T1000 (cell line): ENCODE measurements around the gene KTN1.
A peak's percentile ranks its signal among the peaks of the same experiment; 100 is the strongest.

Source experiments
- DNase-seq: peaks from one replicate; lab custom pipeline; 2025; ENCODE audit warnings: mixed read lengths; lab: John Stamatoyannopoulos, UW

The KTN1 gene, protein sequence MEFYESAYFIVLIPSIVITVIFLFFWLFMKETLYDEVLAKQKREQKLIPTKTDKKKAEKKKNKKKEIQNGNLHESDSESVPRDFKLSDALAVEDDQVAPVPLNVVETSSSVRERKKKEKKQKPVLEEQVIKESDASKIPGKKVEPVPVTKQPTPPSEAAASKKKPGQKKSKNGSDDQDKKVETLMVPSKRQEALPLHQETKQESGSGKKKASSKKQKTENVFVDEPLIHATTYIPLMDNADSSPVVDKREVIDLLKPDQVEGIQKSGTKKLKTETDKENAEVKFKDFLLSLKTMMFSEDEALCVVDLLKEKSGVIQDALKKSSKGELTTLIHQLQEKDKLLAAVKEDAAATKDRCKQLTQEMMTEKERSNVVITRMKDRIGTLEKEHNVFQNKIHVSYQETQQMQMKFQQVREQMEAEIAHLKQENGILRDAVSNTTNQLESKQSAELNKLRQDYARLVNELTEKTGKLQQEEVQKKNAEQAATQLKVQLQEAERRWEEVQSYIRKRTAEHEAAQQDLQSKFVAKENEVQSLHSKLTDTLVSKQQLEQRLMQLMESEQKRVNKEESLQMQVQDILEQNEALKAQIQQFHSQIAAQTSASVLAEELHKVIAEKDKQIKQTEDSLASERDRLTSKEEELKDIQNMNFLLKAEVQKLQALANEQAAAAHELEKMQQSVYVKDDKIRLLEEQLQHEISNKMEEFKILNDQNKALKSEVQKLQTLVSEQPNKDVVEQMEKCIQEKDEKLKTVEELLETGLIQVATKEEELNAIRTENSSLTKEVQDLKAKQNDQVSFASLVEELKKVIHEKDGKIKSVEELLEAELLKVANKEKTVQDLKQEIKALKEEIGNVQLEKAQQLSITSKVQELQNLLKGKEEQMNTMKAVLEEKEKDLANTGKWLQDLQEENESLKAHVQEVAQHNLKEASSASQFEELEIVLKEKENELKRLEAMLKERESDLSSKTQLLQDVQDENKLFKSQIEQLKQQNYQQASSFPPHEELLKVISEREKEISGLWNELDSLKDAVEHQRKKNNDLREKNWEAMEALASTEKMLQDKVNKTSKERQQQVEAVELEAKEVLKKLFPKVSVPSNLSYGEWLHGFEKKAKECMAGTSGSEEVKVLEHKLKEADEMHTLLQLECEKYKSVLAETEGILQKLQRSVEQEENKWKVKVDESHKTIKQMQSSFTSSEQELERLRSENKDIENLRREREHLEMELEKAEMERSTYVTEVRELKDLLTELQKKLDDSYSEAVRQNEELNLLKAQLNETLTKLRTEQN (N-terminal part only)

DNA sequence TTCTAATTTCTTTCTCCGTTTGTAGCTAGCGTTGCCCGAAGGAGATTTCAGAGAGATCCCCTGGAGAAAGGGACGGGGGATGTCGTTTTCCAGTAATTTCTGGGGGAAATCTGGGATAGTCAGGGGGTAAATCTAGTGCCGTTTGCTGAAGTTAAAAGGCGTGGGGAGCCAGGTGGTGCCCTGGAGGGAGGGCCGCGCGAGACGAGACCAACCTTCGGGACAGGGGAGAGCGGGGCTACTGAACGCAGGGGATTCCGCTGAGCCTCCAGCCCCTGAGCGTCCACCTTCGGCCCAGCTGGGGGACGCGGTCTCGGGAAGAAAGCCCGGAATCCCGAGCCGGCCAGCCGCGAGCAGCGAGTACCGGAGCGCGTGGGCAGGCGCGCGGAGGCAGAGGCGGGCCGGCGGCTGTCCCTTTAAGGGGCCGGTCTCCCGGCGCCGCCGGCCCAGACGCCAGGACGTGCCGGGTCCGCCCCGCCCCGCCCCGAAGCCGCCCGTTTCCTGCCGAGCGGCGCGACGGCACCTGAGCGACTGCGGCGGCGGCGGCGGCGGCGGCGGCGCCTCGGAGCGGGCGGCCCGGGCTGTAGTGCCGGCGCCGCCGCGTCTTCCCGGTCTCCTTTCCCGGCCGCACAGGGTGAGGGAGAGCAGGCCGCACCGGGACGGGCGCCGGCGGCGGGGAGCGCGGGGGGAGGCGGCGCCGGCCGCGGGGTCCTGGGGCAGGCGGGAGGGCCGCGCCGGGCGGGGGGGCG, at the start of gene KTN1:
TSS of gene KTN1 (plus strand) at position 484 of the 746 bp plus-strand sequence. CDS start 31,842 bp downstream, outside the sequence.
- DNase-seq = peak; percentile 47

DNA sequence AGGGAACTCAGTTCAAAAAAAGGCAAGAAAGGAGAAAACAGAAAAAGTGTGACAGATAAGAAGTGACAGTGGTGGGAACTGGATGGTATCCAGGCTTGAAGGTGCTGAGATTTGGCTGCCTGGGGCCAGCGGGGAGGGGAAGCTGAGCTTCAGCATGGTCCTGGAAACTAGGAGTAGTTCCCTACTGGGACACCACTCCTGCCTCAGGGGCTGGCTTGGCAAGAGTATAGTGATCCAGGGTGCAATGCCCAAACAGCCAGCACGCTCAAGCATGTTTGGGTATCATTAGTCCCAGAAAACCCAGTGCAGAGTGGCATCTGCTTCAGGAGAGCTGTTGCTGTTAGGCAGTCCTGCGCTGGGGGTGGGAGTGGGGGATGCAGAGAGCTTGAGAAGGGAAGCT, 49.5 kb upstream of the KTN1 start:
- DNase-seq = no peak

DNA sequence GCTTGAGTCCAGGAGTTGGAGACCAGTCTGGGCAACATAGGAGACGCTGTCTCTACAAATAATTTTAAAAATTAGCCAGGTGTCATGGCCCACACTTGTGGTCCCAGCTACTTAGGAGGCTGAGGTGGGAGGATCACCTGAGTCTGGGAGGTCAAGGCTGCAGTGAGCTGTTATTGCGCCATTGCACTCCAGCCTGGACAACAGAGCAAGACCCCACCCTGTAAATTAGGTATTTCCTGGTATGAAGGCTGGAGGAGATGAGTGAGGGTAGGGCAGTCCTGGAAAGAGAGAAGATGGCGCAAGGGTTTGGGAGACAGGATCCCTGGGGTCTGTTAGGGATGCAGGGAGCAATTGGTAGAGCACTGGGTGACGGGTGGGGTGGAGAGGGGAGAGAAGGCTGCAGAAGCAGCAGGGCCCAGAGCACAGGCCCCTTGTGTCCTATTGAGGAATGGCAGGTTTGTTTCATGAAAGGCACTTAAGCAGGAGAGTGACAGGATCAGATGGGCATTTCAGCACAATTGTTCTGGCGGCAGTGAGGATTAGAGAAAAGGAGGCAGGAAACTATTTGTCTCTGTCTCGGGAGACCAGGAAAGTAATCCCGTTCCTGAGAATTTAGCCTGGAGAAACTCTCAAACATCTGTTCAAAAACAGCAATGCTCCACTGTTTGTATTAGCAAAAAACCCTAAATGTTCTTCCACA, 47.2 kb upstream of the KTN1 start:
- DNase-seq = no peak

DNA sequence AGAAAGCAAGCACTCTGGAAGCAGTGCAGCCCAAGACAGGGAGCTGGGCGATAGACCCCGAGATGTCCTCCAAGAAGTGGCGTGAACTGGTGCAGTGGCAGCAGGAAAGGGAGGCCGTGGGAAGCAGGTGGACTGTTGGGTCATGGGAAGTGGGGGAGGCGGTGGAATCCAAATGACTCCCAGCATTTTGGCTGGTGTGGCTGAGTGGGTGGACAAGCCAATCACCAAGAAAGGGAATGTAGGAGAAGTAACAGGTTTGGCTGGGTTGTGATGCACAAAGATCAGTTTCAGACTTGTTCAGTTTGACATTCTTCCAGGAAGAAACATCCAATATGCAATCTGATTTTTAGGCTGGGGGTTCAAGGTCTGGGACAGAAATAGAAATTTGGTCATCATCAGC, 46.0 kb upstream of the KTN1 start:
- DNase-seq = no peak

DNA sequence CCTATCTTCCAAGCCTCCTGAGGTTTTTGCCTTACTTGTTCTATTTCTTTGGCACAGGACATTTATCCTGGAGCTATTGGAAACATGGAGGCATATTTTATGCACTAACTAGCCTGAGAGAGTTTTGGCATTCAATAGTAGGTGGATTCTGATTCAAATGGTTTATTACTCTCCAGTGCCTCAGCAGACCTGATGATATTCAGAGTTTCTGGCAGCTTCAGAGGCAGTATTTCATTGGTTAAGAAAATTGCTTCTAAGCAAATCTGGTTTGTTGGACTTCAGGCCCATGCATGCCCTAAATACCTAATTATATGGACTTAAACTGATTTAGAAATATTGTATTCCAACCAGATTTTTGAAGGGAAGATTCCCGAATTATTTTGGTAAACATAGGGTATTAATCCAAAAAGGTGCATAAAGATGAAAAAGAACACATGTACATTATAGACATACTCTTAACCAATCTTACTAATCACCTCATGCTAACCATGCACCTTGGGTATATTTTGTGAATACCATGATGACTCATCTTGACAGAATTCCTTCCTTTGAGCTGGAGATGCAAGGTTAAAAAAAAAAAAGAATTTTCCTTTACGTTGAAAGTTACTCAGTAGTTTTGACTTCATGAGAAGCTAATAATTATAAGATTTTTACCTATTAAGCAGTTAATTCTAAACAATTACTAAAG, 44.3 kb upstream of the KTN1 start:
- DNase-seq = no peak

DNA sequence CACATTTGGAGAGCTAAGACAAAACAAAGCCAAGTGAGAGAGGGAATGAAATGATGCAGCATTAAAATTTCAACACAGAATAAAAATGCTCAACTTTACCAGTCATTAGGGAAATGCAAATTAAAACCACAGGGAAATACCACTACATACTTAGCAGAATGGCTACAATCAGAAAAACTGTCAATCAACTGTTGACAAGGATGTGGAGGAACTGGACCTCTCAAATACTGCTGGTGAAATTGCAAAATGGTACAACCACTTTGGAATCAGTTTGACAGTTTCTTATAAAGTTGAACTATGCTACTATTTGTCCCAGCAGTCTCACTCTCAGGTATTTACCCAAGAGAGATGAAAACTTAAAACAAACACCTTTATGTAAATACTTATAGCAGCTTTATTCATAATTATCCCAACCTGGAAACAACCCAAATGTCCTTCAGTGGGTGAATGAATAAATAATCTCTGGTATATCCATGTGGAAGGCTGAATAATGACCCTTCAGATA, 43.8 kb upstream of the KTN1 start:
- no peak for DNase-seq

DNA sequence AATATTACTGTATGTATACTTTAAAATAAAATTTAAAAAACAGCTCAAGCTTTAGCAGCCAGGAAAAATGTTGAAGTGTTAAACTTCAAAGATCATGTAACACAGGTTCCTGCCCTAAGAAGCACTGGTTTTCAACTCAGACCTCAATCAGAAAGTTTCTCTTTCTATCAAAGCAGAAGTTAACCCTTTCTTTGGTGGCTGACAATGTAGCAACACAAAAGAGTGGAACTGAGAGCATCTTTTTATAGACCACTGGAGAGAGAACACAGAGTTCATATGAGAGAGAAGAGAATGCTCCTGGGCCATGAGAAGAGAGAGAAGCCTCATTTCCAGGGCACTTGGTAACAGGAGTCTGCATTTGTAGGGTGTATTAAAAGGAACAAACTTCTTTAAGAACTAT, 42.2 kb upstream of the KTN1 start:
- no peak for DNase-seq

DNA sequence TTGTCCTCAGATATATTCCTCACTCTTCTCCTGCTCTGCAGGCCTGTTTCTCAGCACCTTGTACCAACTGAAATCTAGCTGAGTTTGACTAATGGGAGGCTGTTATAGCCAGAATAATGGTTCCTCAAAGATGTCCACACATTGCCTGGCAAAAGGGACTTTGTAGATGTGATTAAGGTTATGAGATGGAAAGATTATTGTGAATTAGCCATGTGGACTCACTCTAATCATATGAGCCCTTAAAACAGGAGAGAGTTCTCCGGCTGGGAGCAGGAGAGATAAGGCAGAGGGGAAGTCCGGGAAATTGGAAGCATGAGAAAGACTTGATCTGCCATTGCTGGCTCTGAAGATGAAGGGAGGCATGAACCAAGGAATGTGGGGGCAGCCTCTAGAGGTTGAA, 40.0 kb upstream of the KTN1 start:
- DNase-seq = no peak

DNA sequence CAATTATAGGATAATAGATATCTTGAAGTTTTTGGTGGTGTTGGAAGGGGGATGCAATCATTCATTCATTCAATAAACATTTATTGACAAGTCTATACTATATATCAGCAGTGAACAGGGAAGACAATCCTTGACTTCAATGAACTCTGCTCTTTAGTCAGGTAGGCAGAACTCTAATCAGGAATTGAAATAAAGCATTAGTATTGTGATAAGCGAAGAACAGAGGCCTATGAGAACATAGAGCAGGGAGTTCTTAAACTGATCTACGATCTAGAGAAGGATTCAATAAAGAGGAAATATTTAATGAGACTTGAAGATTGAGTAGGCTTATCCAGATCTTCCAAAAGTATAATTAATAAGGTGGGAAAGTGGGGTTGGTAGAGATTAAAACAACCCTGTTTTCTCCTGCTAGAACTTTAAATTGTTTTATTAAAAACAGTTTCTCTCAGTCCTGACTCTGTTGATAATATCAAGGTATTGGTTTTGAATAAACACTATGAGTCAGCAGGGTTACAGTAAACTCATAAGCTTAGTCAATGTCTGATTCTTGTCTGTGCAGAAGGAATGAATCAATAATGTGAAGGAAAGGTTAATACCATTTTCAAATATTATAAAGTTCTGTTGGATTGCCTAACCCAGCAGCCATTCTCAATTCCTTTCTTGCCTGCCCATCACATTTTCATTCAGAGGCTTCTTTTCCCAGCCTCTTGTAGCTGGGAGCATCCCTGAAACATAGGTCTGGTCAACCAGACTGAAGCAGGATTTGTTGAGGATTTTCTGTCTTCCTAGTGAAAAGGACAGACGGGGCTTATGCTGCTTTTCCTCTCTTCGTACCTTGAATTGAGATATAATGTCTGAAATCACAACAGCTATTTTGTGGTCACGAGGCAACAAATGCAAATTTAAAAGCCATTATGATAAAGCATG, 38.9 kb upstream of the KTN1 start:
- no peak for DNase-seq

DNA sequence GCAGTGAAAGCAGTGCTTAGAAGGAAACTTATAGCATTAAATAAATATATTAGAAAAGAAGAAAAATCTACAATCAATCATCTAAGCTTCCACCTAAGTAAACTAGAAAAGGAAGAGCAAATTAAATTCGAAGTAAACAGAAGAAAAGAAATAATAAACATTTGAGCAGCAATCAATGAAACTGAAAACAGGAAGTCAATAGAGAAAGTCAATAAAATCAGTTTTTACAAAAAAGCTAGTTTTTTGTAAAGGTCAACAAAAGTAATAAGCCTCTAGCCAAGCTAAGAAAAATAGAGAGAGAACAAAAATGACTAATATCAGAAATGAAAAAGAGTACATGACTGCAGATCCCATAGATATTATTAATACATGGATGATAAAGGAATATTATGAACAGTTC, 34.2 kb upstream of the KTN1 start:
- no peak for DNase-seq

DNA sequence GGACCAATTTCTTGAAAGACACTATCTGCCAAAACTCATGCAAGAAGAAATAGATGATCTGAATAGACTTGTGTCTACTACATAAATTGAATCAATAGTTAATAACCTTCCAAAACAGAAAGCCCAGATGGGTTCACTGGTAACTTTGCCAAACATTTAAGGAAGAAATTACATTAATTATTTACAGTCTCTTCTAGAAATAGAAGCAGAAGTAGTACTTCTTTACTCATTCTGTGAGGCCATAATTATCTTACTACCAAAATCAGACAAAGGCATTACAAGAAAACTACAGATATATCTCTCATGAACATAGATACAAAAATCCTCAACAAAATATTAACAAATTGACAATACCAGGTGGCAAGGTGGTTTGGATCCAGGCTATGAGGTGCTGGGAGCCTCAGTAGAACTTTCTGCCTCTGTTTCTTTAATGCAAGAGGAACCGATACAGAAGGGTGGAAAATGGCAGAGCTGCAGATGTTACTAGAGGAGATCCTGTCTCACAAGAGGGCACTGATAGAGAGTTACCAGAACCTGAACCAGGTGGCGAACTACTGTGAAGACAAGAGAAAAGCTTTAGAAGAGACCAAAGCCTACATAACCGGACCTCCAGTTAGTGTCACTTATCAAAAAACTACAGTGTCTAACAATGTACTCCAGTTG, 33.7 kb upstream of the KTN1 start:
- DNase-seq = no peak

DNA sequence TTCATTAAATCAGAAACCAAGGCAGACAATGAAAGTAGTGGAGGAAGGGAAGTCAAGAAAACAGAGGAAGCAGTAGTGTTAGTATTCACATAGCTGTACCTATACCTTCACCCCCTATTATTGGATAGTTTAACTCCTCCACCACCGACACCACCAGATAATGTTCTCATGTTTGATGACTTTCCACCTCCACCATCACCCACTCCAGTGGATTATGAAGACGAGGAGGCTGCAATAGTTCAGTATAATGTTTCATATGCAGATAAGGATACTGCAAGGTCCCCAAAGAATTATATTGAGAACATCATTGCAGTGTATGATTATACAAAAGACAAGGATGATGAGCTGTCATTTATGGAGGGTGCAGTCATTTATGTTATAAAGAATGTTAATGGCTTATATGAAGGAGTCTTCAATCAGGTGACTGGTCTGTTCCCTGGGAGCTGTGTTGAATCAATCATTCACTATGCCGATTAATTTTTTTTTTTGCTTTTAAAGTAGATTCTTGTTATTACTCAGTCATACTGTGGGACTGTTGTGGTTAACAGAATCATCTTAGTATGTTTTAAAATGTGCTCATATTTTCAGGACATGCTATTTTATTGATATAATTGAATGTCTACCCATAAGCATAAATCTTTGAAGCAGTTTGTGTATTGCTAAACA, 32.2 kb upstream of the KTN1 start:
- no peak for DNase-seq

DNA sequence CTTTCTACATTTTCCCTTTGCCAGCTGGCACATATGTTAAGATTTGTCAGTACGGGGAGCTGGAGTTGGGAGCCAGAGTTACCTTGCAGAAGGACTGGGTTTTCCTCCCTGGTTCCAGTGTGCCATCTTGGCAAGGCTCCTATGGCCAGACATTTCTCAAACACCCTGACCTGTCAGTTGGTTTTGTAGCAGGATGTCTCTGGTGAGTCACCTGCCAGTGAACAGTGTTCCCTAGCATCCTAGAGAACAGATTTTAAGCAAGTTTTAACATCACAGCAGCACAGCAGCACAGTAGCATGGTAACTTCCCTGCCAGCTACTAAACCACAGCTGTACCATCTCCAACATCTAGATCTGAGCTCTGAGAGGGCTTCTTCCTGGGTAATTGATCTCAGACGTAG, 26.2 kb upstream of the KTN1 start:
- no peak for DNase-seq

DNA sequence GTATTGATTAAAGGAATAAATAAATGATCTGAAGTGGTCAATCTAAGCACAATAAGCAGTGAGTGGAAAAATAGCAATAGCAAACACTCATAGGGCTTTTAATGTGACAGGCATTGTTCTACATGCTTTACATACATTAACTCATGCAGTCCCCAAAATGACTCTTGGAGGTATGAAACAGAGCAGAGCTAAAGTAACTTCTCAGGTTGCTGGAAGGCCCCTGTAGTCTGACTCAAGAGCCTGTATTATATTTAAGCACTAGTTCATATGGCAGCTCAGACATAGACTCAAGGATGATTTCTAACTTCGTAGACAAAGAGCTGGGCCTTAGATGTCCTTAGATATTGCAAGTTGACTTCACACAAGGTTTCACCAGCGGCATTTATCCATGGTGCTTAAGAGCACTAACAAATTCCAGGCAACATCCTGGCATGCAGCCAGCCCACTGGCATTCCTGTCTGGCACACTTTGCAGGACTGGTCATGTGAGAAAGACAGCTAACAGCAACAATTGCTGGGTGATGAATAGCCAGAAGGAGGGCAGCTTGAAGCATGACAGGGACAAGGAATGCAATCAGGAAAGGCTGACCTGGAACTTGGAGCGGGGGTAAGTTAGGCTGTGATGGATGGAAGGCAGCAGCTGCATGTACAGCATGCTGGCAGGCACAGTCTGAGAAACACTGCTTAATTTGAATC, 22.9 kb upstream of the KTN1 start:
- DNase-seq = peak; percentile 79

DNA sequence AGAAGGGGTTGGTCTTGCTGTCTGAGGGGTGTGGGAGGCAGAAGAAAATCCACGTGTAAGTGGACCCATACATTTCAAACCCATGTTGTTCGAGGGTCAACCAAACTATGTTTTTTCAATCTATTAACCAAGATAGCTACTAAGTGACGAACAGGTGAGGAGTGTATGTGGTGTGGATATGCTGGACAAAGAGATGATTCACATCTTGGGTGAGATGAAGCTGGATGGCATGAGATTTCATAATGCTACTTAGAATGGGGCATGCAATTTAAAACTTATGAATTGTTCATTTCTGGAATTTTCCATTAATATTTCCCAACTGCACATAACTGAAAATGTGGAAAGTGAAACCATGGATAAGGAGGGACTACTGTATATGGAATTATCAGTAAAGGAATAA, 17.9 kb upstream of the KTN1 start:
- no peak for DNase-seq

DNA sequence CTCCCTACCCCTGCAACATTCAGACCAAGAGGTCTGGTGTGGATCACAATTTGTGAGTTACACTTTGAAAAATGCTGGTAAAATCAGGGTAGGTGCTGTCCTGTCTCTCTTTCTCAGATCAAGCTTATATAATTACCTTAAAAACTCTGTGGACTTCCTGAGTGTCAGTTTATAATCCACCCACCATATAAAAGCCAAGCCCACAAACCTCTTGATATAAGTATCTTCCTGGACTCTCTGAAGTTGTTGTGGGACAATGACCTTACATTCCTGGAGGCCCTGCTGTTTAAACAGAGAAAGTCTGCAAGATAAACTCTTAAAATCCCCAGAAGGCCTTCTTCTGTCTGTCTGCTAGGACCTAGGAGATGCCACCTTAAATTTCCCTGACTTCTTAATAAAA, 11.4 kb upstream of the KTN1 start:
- DNase-seq = no peak

DNA sequence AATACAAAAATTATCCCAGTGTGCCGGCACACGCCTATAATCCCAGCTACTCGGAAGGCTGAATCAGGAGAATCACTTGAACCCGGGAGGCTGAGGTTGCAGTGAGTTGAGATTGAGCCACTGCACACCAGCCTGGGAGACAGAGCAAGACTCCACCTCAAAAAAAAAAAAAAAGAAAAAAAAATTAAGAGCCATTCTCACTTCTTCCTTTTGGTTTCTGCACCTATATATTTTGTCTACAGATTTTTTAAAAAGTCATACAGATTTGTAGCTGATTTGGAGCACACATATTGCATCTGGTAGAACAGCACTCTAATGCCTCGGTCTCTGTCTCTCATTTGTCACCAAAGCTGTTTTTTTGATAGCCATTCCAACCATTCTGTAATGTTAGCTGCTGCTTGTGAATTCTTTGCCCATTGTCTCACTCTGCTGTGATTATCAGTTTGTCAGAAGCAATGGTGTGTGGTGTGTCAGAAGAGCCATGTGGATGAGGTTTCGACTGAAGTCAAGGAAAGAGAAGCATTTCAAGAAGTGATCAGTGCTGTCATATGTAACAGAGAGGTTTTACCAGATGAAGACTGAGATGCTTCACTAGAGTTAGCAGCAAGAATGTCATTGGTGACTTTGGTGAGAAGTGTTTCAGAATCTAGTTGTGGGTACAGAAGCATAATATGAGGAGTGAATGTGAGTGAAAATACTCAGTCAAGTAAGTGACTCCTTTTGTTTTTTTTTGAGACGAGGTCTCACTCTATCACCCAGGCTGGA, 8.7 kb upstream of the KTN1 start:
- no peak for DNase-seq
